Measurements from ENCODE around the gene EHBP1L1. TPM values are rescaled to one million over a fixed set of nuclear protein-coding genes. Genes with fewer than 3 reads are reported as not detected.

Gene EHBP1L1
- total and polyA plus RNA-seq, 4 donors: 49.8 to 154 (median 91.8) TPM

GRCh38 chr11:65640483-65641296, 64.8 kb downstream of the EHBP1L1 start:
- Histone ChIP-seq H3K9ac (ENCODE audit: insufficient read depth in 1 of 2, low read length in 2 of 2) (no peak overlapping the region), H3K27me3 (ENCODE audit: control insufficient read depth in 3 of 3, insufficient read depth in 3 of 3, low read length in 2 of 3) (no peaks in the 10 kb centered on the region), H3K27ac (ENCODE audit: low read depth in 1 of 2, low read length in 1 of 2) (peak overlapping the region; percentile 67 to 92), H3K4me3 (peak overlapping the region; percentile 11), H3K36me3 (ENCODE audit: control insufficient read depth in 4 of 4, insufficient read depth in 4 of 4, low read length in 4 of 4) (peaks cover 0 to 49% (median 5%) of the 10 kb centered on the region in 4 donors), H3K4me1 (ENCODE audit: control insufficient read depth in 5 of 5, insufficient read depth in 5 of 5, low read length in 5 of 5) (peaks cover 0 to 24% (median 3%) of the 10 kb centered on the region in 5 donors), H3K9me3 (ENCODE audit: control insufficient read depth in 4 of 4, insufficient read depth in 3 of 4, low read length in 3 of 4) (no peaks in the 10 kb centered on the region)
- 20 to 43% methylated on average over 32 to 35 of the region's 35 CpGs for WGBS, 2 donors
- DNase-seq (peak in 1 of 3 donors; percentile 47), ATAC-seq (ENCODE audit: insufficient read depth, low FRiP score) (peak; percentile 10)
- no peak for TF ChIP-seq CTCF (IDR thresholded peaks at IDR 0.05; ENCODE audit: control extremely low read depth, extremely low read depth)

DNA sequence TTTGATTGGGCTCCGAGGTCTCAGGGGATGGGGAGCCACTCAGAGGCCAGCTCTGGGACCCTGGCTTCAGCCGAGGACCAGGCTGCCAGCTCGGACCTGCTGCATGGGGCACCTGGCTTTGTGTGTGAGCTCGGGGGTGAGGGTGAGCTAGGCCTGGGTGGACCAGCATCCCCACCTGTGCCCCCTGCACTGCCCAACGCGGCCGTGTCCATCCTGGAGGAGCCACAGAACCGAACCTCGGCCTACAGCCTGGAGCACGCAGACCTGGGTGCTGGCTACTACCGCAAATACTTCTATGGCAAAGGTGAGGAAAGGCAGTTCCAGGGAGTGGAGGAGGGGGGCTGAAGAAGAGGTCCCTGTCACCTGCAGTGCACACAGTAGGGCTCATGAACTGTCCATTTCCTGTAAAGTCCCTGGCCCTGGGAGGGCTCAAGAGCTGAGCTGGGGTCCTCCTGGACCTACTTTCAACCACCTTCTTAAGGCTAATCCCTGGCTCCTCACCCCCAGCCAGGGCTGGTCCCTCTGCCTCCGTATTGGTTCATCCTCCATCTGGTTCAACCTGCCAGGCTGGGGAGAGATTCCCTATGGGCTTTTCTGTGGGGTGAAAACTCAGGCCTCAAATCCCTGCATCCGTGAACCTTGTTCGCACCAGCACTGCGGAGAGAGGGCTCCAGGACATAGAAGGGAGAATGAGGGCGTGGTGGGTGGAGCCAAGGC, 65.6 kb downstream of the EHBP1L1 start:
- Histone ChIP-seq H3K9me3 (ENCODE audit: control insufficient read depth in 4 of 4, insufficient read depth in 3 of 4, low read length in 3 of 4) (no peaks in the 10 kb centered on the region), H3K27me3 (ENCODE audit: control insufficient read depth in 3 of 3, insufficient read depth in 3 of 3, low read length in 2 of 3) (no peaks in the 10 kb centered on the region), H3K4me1 (ENCODE audit: control insufficient read depth in 5 of 5, insufficient read depth in 5 of 5, low read length in 5 of 5) (peaks cover 0 to 24% (median 3%) of the 10 kb centered on the region in 5 donors), H3K9ac (ENCODE audit: insufficient read depth in 1 of 2, low read length in 2 of 2) (no peak overlapping the region), H3K4me3 (no peak overlapping the region), H3K36me3 (ENCODE audit: control insufficient read depth in 4 of 4, insufficient read depth in 4 of 4, low read length in 4 of 4) (peaks cover 0 to 49% (median 3%) of the 10 kb centered on the region in 4 donors), H3K27ac (ENCODE audit: low read depth in 1 of 2, low read length in 1 of 2) (peak overlapping the region in 1 of 2 donors; percentile 92)
- TF ChIP-seq CTCF (IDR thresholded peaks at IDR 0.05; ENCODE audit: control extremely low read depth, extremely low read depth): no peak
- ATAC-seq (ENCODE audit: insufficient read depth, low FRiP score) (no peak), DNase-seq (no peak)
- 44 to 59% methylated on average over 16 of the region's 16 CpGs for WGBS, 2 donors

Small RNAs within 50 kb of the gene (small RNA-seq; reads per million reads assigned to genes)
- gene AP001362.1 (ENCODE audit: low replicate concordance) (not detected), gene MIR4690 (ENCODE audit: low replicate concordance) (0.08 reads per million)

Other genes starting within 250 kb of the EHBP1L1 start
- gene DPF2, start 242.2 kb upstream of the EHBP1L1 start, total RNA-seq: 10 to 100 TPM; 44.6 to 53.2 TPM
- gene DPF2, start 242.2 kb upstream of the EHBP1L1 start, polyA plus RNA-seq: 10 to 100 TPM; 21.5 to 25.0 TPM
- gene TIGD3, start 221.3 kb upstream of the EHBP1L1 start, total RNA-seq: under 1 TPM in 1 of 2 donors, not detected in 1; 0.21 TPM
- under 1 TPM; 0.24 to 0.27 TPM for gene TIGD3, start 221.3 kb upstream of the EHBP1L1 start, polyA plus RNA-seq
- 10 to 100 TPM in 1 of 2 donors, 1 to 10 TPM in 1; 7.3 to 15.6 TPM for gene SLC25A45, start 193.4 kb upstream of the EHBP1L1 start, total RNA-seq
- 1 to 10 TPM; 5.5 to 9.0 TPM for gene SLC25A45, start 193.4 kb upstream of the EHBP1L1 start, polyA plus RNA-seq
- gene FRMD8, start 189.4 kb upstream of the EHBP1L1 start, total RNA-seq: 10 to 100 TPM; 18.5 to 39.9 TPM
- gene FRMD8, start 189.4 kb upstream of the EHBP1L1 start, polyA plus RNA-seq: 10 to 100 TPM; 15.8 to 25.7 TPM
- gene NEAT1, start 153.3 kb upstream of the EHBP1L1 start, total RNA-seq: 100 to 1,000 TPM; 518 to 912 TPM
- 1,000 to 10,000 TPM in 1 of 2 donors, 100 to 1,000 TPM in 1; 481 to 1,176 TPM for gene NEAT1, start 153.3 kb upstream of the EHBP1L1 start, polyA plus RNA-seq
- gene MALAT1, start 77.0 kb upstream of the EHBP1L1 start, total RNA-seq: over 10,000 TPM; 10,633 to 48,332 TPM
- gene MALAT1, start 77.0 kb upstream of the EHBP1L1 start, polyA plus RNA-seq: 1,000 to 10,000 TPM in 1 of 2 donors, 100 to 1,000 TPM in 1; 125 to 2,965 TPM
- 10 to 100 TPM; 54.3 to 93.8 TPM for gene SCYL1, start 51.0 kb upstream of the EHBP1L1 start, total RNA-seq
- 100 to 1,000 TPM in 1 of 2 donors, 10 to 100 TPM in 1; 79.1 to 107 TPM for gene SCYL1, start 51.0 kb upstream of the EHBP1L1 start, polyA plus RNA-seq
- 100 to 1,000 TPM; 100 to 111 TPM for gene LTBP3, start 17.7 kb upstream of the EHBP1L1 start, total RNA-seq
- gene LTBP3, start 17.7 kb upstream of the EHBP1L1 start, polyA plus RNA-seq: 10 to 100 TPM; 39.1 to 46.6 TPM
- 10 to 100 TPM; 22.0 to 35.9 TPM for gene ZNRD2, start 5.6 kb upstream of the EHBP1L1 start, total RNA-seq
- gene ZNRD2, start 5.6 kb upstream of the EHBP1L1 start, polyA plus RNA-seq: 10 to 100 TPM; 65.6 to 81.5 TPM
- 10 to 100 TPM; 20.6 to 53.5 TPM for gene FAM89B, start 3.5 kb upstream of the EHBP1L1 start, total RNA-seq
- gene FAM89B, start 3.5 kb upstream of the EHBP1L1 start, polyA plus RNA-seq: 10 to 100 TPM; 44.4 TPM
- 1 to 10 TPM in 1 of 2 donors, under 1 TPM in 1; 0.46 to 1.1 TPM for gene KCNK7, start 19.7 kb downstream of the EHBP1L1 start, total RNA-seq
- 1 to 10 TPM; 1.5 to 2.8 TPM for gene KCNK7, start 19.7 kb downstream of the EHBP1L1 start, polyA plus RNA-seq
- gene MAP3K11, start 38.2 kb downstream of the EHBP1L1 start, total RNA-seq: 100 to 1,000 TPM in 1 of 2 donors, 10 to 100 TPM in 1; 60.0 to 108 TPM
- 10 to 100 TPM; 68.5 to 80.1 TPM for gene MAP3K11, start 38.2 kb downstream of the EHBP1L1 start, polyA plus RNA-seq
- 10 to 100 TPM; 13.9 to 53.8 TPM for gene PCNX3, start 39.7 kb downstream of the EHBP1L1 start, total RNA-seq
- gene PCNX3, start 39.7 kb downstream of the EHBP1L1 start, polyA plus RNA-seq: 10 to 100 TPM; 16.1 to 24.8 TPM
- gene SIPA1, start 62.0 kb downstream of the EHBP1L1 start, total RNA-seq: 10 to 100 TPM; 39.7 to 82.8 TPM
- 100 to 1,000 TPM in 1 of 2 donors, 10 to 100 TPM in 1; 82.8 to 102 TPM for gene SIPA1, start 62.0 kb downstream of the EHBP1L1 start, polyA plus RNA-seq
- 10 to 100 TPM; 50.2 to 72.6 TPM for gene RELA, start 86.9 kb downstream of the EHBP1L1 start, total RNA-seq
- 10 to 100 TPM; 34.8 to 65.8 TPM for gene RELA, start 86.9 kb downstream of the EHBP1L1 start, polyA plus RNA-seq
- 10 to 100 TPM; 45.3 to 88.6 TPM for gene KAT5, start 136.2 kb downstream of the EHBP1L1 start, total RNA-seq
- gene KAT5, start 136.2 kb downstream of the EHBP1L1 start, polyA plus RNA-seq: 10 to 100 TPM; 70.0 to 95.3 TPM
- 10 to 100 TPM; 21.8 to 62.3 TPM for gene RNASEH2C, start 144.7 kb downstream of the EHBP1L1 start, total RNA-seq
- 10 to 100 TPM; 88.5 to 97.7 TPM for gene RNASEH2C, start 144.7 kb downstream of the EHBP1L1 start, polyA plus RNA-seq
- gene AP5B1, start 204.9 kb downstream of the EHBP1L1 start, total RNA-seq: 10 to 100 TPM in 1 of 2 donors, 1 to 10 TPM in 1; 8.6 to 35.5 TPM
- gene AP5B1, start 204.9 kb downstream of the EHBP1L1 start, polyA plus RNA-seq: 10 to 100 TPM; 13.0 to 35.1 TPM
- under 1 TPM; 0.17 to 0.77 TPM for gene OVOL1, start 211.0 kb downstream of the EHBP1L1 start, total RNA-seq
- gene OVOL1, start 211.0 kb downstream of the EHBP1L1 start, polyA plus RNA-seq: 1 to 10 TPM in 1 of 2 donors, under 1 TPM in 1; 0.96 to 1.4 TPM